K562 (cell line): ENCODE measurements around the gene MAPKAPK3. TPM values are rescaled to one million over a fixed set of nuclear protein-coding genes. Genes with fewer than 3 reads are reported as not detected.
A peak's percentile ranks its signal among the peaks of the same experiment; 100 is the strongest.

ENCODE experiments used
- BCOR ChIP-seq: fragments of 450-650 bp; IDR thresholded peaks from 2 replicates; pipeline ENCODE4 v1.6.1; 2016
- CC2D1A ChIP-seq: fragments of 450-650 bp; IDR thresholded peaks from 2 replicates; pipeline ENCODE4 v1.6.1; 2017; ENCODE audit warnings: mild to moderate bottlenecking
- CCNT2 ChIP-seq: IDR thresholded peaks from 2 replicates; pipeline ENCODE4 v1.6.1; 2011; ENCODE audit warnings: borderline replicate concordance, low read depth, mild to moderate bottlenecking, moderate library complexity, mixed read lengths, low read length; ENCODE audit not compliant: insufficient read length; ENCODE audit errors: extremely low read depth
- CHCHD3 ChIP-seq: fragments of 250-450 bp; sonication (Bioruptor Pico); IDR thresholded peaks from 2 replicates; pipeline ENCODE4 v2.1.2; 2022; ENCODE audit warnings: mild to moderate bottlenecking
- EP300 ChIP-seq: IDR thresholded peaks from 2 replicates; pipeline ENCODE4 v1.6.1; 2012; ENCODE audit warnings: low read length, improper control_type of control experiment
- HMBOX1 ChIP-seq: sonication (generic); IDR thresholded peaks from 2 replicates; pipeline ENCODE4 v1.6.1; 2016
- KDM1A ChIP-seq, 2 experiments: fragments of 450-650 bp; IDR thresholded peaks; 2 replicates each; pipeline ENCODE4 v1.6.1; 2016; ENCODE audit warnings: mild to moderate bottlenecking in 2 of 2
- KDM5B ChIP-seq: fragments of 200-600 bp; sonication (generic); IDR thresholded peaks from 2 replicates; pipeline ENCODE4 v1.6.1; 2012; ENCODE audit warnings: low read depth, mild to moderate bottlenecking, moderate library complexity, low read length, control low read depth, inconsistent platforms; ENCODE audit not compliant: insufficient replicate concordance
- MTA2 ChIP-seq: fragments of 450-650 bp; IDR thresholded peaks from 2 replicates; pipeline ENCODE4 v1.6.1; 2016; ENCODE audit warnings: low read depth
- NFRKB ChIP-seq: fragments of 450-650 bp; IDR thresholded peaks from 2 replicates; pipeline ENCODE4 v1.6.1; 2016; ENCODE audit warnings: low read depth
- NKRF ChIP-seq: fragments of 450-650 bp; IDR thresholded peaks from 2 replicates; pipeline ENCODE4 v1.6.1; 2016; ENCODE audit warnings: borderline replicate concordance
- NR4A1 ChIP-seq, 2 experiments: fragments of 250-450 bp in 1 of 2; fragments of 450-650 bp in 1 of 2; sonication (Bioruptor Pico) in 1 of 2; IDR thresholded peaks; 2 replicates each; pipeline versions ENCODE4 v1.4.0 to v1.6.1; 2016 to 2020; ENCODE audit warnings: mild to moderate bottlenecking in 2 of 2, missing compliant biosample characterization in 1 of 2, missing genetic modification characterization in 1 of 2, moderate library complexity in 1 of 2
- RBFOX2 ChIP-seq: fragments of 200-400 bp; formaldehyde crosslinking; IDR thresholded peaks from 2 replicates; pipeline ENCODE4 v1.6.1; 2017; ENCODE audit warnings: low read depth, mild to moderate bottlenecking, low read length, moderate library complexity
- RBM25 ChIP-seq: fragments of 200-400 bp; formaldehyde crosslinking; IDR thresholded peaks from 2 replicates; pipeline ENCODE4 v1.6.1; 2018; ENCODE audit warnings: low read length, low read depth, moderate library complexity; ENCODE audit not compliant: severe bottlenecking
- SAP30 ChIP-seq: fragments of 200-600 bp; sonication (generic); IDR thresholded peaks from 2 replicates; pipeline ENCODE4 v1.6.1; 2012; ENCODE audit warnings: borderline replicate concordance, low read depth, mild to moderate bottlenecking, moderate library complexity, low read length, control low read depth, inconsistent platforms; ENCODE audit not compliant: insufficient read depth, poor library complexity, severe bottlenecking
- SP1 ChIP-seq: sonication (generic); formaldehyde crosslinking; IDR thresholded peaks from 2 replicates; pipeline ENCODE4 v1.8.1; 2022; ENCODE audit warnings: mild to moderate bottlenecking, missing genetic modification reagents
- STAT5A ChIP-seq: IDR thresholded peaks from 2 replicates; pipeline ENCODE4 v1.6.1; 2012; ENCODE audit warnings: low read length, inconsistent platforms, borderline replicate concordance
- TAF7 ChIP-seq: fragments of 450-650 bp; IDR thresholded peaks from 2 replicates; pipeline ENCODE4 v1.6.1; 2016; ENCODE audit warnings: missing genetic modification characterization, missing compliant biosample characterization
- XRCC5 ChIP-seq: fragments of 200-400 bp; formaldehyde crosslinking; IDR thresholded peaks from 2 replicates; pipeline ENCODE4 v1.6.1; 2017; ENCODE audit warnings: low read depth, mild to moderate bottlenecking, low read length
- YY1 ChIP-seq, 3 experiments: IDR thresholded peaks; 2 replicates each; pipeline ENCODE4 v1.6.1; 2011; ENCODE audit warnings: low read length in 2 of 3, mild to moderate bottlenecking in 2 of 3, moderate library complexity in 2 of 3, borderline replicate concordance in 1 of 3, control low read depth in 1 of 3, low read depth in 1 of 3; ENCODE audit not compliant: insufficient read depth in 3 of 3, insufficient replicate concordance in 2 of 3, control insufficient read depth in 1 of 3, insufficient read length in 1 of 3; ENCODE audit errors: extremely low read depth in 1 of 3
- ZBTB17 ChIP-seq: fragments of 450-650 bp; formaldehyde crosslinking; IDR thresholded peaks from 2 replicates; pipeline ENCODE4 v1.4.0; 2020; ENCODE audit warnings: mild to moderate bottlenecking
- ZNF778 ChIP-seq: fragments of 450-650 bp; formaldehyde crosslinking; IDR thresholded peaks from 2 replicates; pipeline ENCODE4 v1.4.0; 2020; ENCODE audit warnings: mild to moderate bottlenecking, moderate library complexity
- polyA plus RNA-seq, 8 experiments: library from polyadenylated mRNA; depleted of rRNA in 4 of 8; stranded (reverse) in 5 of 8; unstranded in 3 of 8; fragments of >200 nt; fragmentation: Nextera tagmentation in 2 of 8; fragmentation: Illumina TruSeq in 1 of 8; extraction: Ambion mirVana in 2 of 8; extraction: Trizol in 1 of 8; gene quantifications; 2 replicates each; pipeline versions ENCODE4 v1.2.1 to v1.2.3, GENCODE V29; 2011 to 2014; ENCODE audit warnings: inconsistent platforms in 1 of 8, missing spikeins in 1 of 8
- total RNA-seq, 7 experiments: library from RNA; depleted of rRNA in 6 of 7; stranded (reverse); fragments of >200 nt in 6 of 7; fragmentation: Illumina TruSeq in 2 of 7; extraction: Trizol in 2 of 7; gene quantifications; 2 replicates each; pipeline versions ENCODE4 v1.2.1 to v1.2.3, GENCODE V29; 2011 to 2021; ENCODE audit warnings: low replicate concordance in 1 of 7
- TF ChIP-seq, protein P1 (sequence below), 2 experiments: fragments of 450-650 bp; conservative IDR thresholded peaks; 2 replicates each; pipeline ENCODE4 v1.6.1; 2017; ENCODE audit warnings: mild to moderate bottlenecking in 2 of 2, moderate library complexity in 2 of 2

MAPKAPK3 gene
- total and polyA plus RNA-seq, 9 of the 15 experiments (the other 6 are each of a cell fraction or from before 2014, with no cell fraction given), result 8.0 to 56.4 (median 41.2) TPM

DNA sequence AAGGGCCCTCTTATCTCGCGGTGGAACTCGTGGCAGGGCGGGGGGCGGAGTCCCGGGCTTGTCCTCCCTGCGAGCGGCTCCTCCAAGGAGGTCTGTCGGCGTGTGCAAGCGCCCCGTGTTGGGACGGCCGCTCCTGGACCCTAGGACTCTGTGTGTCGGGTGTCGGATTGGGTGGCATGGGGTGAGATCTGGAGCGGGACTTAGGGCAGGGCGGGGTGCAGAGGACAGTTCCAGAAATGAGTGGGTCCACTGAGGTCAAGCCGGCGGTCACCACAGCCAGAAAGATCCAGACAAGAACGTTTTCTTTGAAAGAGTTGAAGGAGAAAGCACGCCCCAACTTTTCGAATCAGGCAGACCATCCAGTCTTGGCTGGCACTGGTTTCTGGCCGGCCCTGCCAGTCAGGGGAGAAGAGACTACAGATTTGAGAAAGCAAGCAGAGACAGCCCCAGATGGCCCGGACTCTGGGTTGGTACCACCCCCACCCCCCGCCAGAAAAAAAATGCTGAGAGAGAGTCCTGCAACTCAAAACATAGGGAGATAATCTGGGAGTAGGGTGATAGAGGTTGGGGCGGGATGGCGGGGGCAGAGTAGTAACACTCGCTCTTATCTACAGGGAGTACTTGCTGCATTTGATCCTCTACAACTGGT, 4.6 kb upstream of the MAPKAPK3 start (continued):
- TF ChIP-seq TAF7 (tag) (0 out of 2 replicates have a peak, but pooled peaks have one; percentile 42), KDM1A (IDR thresholded peaks at IDR 0.05) (peak; percentile 69 to 70), SP1 (CRISPR knock-in tag) (0 out of 2 replicates have a peak, but pooled peaks have one; percentile 16), EP300 (peak; percentile 77; the same call in 1 of the 2 replicates), STAT5A (no peak), NKRF (peak; percentile 87), MTA2 (no peak), KDM5B (peak; percentile 74), XRCC5 (no peak), ZNF778 (CRISPR knock-in tag) (no peak), CC2D1A (peak; percentile 6; the same call in 1 of the 2 replicates), NFRKB (peak; percentile 75; the same call in 1 of the 2 replicates), CHCHD3 (CRISPR knock-in tag) (no peak), RBFOX2 (peak; percentile 79), HMBOX1 (peak; percentile 57; the same call in 1 of the 2 replicates), YY1 (IDR thresholded peaks at IDR 0.05; ENCODE audit: borderline replicate concordance in 1 of 3, control insufficient read depth in 1 of 3, extremely low read depth in 1 of 3, insufficient read depth in 3 of 3, insufficient read length in 1 of 3, insufficient replicate concordance in 2 of 3, low read depth in 1 of 3, low read length in 2 of 3) (peak in 2 of 3 experiments; percentile 13 to 35), BCOR (no peak), CCNT2 (peak; percentile 35), SAP30 (peak; percentile 3), RBM25 (no peak), ZBTB17 (peak; percentile 59; the same call in 1 of the 2 replicates), NR4A1 (CRISPR knock-in tag; IDR thresholded peaks at IDR 0.05) (no peak; the same call in 1 of the 2 replicates), NR4A1 (tag; IDR thresholded peaks at IDR 0.05) (no peak)
- TF ChIP-seq, protein P1, sequence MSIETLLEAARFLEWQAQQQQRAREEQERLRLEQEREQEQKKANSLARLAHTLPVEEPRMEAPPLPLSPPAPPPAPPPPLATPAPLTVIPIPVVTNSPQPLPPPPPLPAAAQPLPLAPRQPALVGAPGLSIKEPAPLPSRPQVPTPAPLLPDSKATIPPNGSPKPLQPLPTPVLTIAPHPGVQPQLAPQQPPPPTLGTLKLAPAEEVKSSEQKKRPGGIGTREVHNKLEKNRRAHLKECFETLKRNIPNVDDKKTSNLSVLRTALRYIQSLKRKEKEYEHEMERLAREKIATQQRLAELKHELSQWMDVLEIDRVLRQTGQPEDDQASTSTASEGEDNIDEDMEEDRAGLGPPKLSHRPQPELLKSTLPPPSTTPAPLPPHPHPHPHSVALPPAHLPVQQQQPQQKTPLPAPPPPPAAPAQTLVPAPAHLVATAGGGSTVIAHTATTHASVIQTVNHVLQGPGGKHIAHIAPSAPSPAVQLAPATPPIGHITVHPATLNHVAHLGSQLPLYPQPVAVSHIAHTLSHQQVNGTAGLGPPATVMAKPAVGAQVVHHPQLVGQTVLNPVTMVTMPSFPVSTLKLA (conservative IDR thresholded peaks at IDR 0.05), result peak; percentile 24 to 91
